Rectal smooth muscle tissue (tissue), 1 donor: Measurements from ENCODE around the gene PSMB3.
"Not testable (repeated sequence)": the region's sequence is repeated elsewhere in the genome, so short reads cannot be mapped to it uniquely, and the experiment has no call there.

Source experiments
- H3K27ac ChIP-seq: one replicate; pipeline ENCODE4 v1.7.0; 2013; ENCODE audit warnings: low read depth, low read length, inconsistent platforms
- H3K27me3 ChIP-seq: one replicate; pipeline ENCODE4 v1.7.0; 2013; ENCODE audit warnings: low read length; ENCODE audit not compliant: control insufficient read depth, insufficient read depth
- H3K36me3 ChIP-seq: one replicate; pipeline ENCODE4 v1.7.0; 2013; ENCODE audit warnings: low read length; ENCODE audit not compliant: control insufficient read depth, insufficient read depth
- H3K4me1 ChIP-seq: one replicate; pipeline ENCODE4 v1.7.0; 2013; ENCODE audit warnings: low read length; ENCODE audit not compliant: control insufficient read depth, insufficient read depth
- H3K4me3 ChIP-seq: one replicate; pipeline ENCODE4 v1.7.0; 2013; ENCODE audit warnings: low read length
- H3K9ac ChIP-seq: one replicate; pipeline ENCODE4 v1.7.0; 2013; ENCODE audit warnings: low read length

Gene PSMB3

GRCh38 chr17:38720941-38721340 is 31.6 kb upstream of the PSMB3 start:
- no peak overlapping the region for H3K27ac ChIP-seq
- no peak overlapping the region for H3K4me3 ChIP-seq
- no peaks in the 10 kb centered on the region for H3K27me3 ChIP-seq
- no peaks in the 10 kb centered on the region for H3K4me1 ChIP-seq
- H3K9ac ChIP-seq: no peak overlapping the region
- peaks cover 32% of the 10 kb centered on the region for H3K36me3 ChIP-seq

- no peak overlapping the region for H3K27ac ChIP-seq
- H3K36me3 ChIP-seq: peaks cover 25% of the 10 kb centered on the region
Observed at GRCh38 chr17:38721802-38722201, 30.7 kb upstream of the PSMB3 start.

GRCh38 chr17:38724337-38724988 is 28.1 kb upstream of the PSMB3 start:
- H3K27me3 ChIP-seq: no peaks in the 10 kb centered on the region
- no peak overlapping the region for H3K27ac ChIP-seq
- peaks cover 14% of the 10 kb centered on the region for H3K36me3 ChIP-seq
- H3K4me3 ChIP-seq: no peak overlapping the region
- H3K4me1 ChIP-seq: no peaks in the 10 kb centered on the region
- no peak overlapping the region for H3K9ac ChIP-seq

More at GRCh38 chr17:38721802-38722201, 30.7 kb upstream of the PSMB3 start:
- Histone ChIP-seq H3K4me1 (no peaks in the 10 kb centered on the region), H3K9ac (no peak overlapping the region), H3K27me3 (no peaks in the 10 kb centered on the region), H3K4me3 (no peak overlapping the region)

GRCh38 chr17:38725066-38725465 is 27.5 kb upstream of the PSMB3 start:
- no peak overlapping the region for H3K9ac ChIP-seq
- H3K36me3 ChIP-seq: peaks cover 14% of the 10 kb centered on the region
- no peaks in the 10 kb centered on the region for H3K27me3 ChIP-seq
- no peaks in the 10 kb centered on the region for H3K4me1 ChIP-seq
- H3K27ac ChIP-seq: no peak overlapping the region
- H3K4me3 ChIP-seq: no peak overlapping the region

GRCh38 chr17:38726145-38726544 is 26.4 kb upstream of the PSMB3 start:
- not testable (repeated sequence) for H3K4me1 ChIP-seq, H3K36me3 ChIP-seq, H3K27ac ChIP-seq, H3K27me3 ChIP-seq, H3K9ac ChIP-seq, H3K4me3 ChIP-seq

GRCh38 chr17:38727736-38728135 is 24.8 kb upstream of the PSMB3 start:
- H3K9ac ChIP-seq: no peak overlapping the region
- no peaks in the 10 kb centered on the region for H3K36me3 ChIP-seq
- no peak overlapping the region for H3K4me3 ChIP-seq
- H3K4me1 ChIP-seq: peaks cover 6% of the 10 kb centered on the region
- no peak overlapping the region for H3K27ac ChIP-seq
- no peaks in the 10 kb centered on the region for H3K27me3 ChIP-seq

GRCh38 chr17:38728290-38728831 is 24.2 kb upstream of the PSMB3 start:
- H3K4me1 ChIP-seq: peaks cover 6% of the 10 kb centered on the region
- no peak overlapping the region for H3K9ac ChIP-seq
- peaks cover 6% of the 10 kb centered on the region for H3K36me3 ChIP-seq
- no peaks in the 10 kb centered on the region for H3K27me3 ChIP-seq
- H3K4me3 ChIP-seq: no peak overlapping the region
- no peak overlapping the region for H3K27ac ChIP-seq

GRCh38 chr17:38729368-38729885 is 23.1 kb upstream of the PSMB3 start:
- Histone ChIP-seq H3K36me3 (peaks cover 6% of the 10 kb centered on the region), H3K27ac (peak overlapping the region; percentile 82), H3K27me3 (no peaks in the 10 kb centered on the region), H3K4me1 (peaks cover 6% of the 10 kb centered on the region), H3K4me3 (peak overlapping the region; percentile 74), H3K9ac (peak overlapping the region; percentile 53)

GRCh38 chr17:38729886-38730525 is 22.5 kb upstream of the PSMB3 start, which contains the start of gene CISD3:
Gene CISD3, plus strand, starts transcription at chr17:38730341. Its CDS starts 18 bp downstream, at chr17:38730359.
- Histone ChIP-seq H3K4me3 (peak within 1 kb of the TSS; percentile 86), H3K27ac (peak within 1 kb of the TSS; percentile 82), H3K27me3 (no peaks in the 10 kb centered on the region), H3K9ac (peak within 1 kb of the TSS; percentile 69), H3K36me3 (peaks cover 6% of the 10 kb centered on the region), H3K4me1 (peaks cover 6% of the 10 kb centered on the region)

- Histone ChIP-seq H3K36me3 (peaks cover 9% of the 10 kb centered on the region), H3K27ac (peak overlapping the region; percentile 78), H3K27me3 (no peaks in the 10 kb centered on the region), H3K4me1 (peaks cover 6% of the 10 kb centered on the region), H3K9ac (peak overlapping the region; percentile 69), H3K4me3 (peak overlapping the region; percentile 86)
Observed at GRCh38 chr17:38730526-38731379, 21.8 kb upstream of the PSMB3 start.

- Histone ChIP-seq H3K27me3 (no peaks in the 10 kb centered on the region), H3K4me1 (peaks cover 6% of the 10 kb centered on the region), H3K36me3 (peaks cover 9% of the 10 kb centered on the region), H3K4me3 (peak overlapping the region; percentile 86), H3K27ac (peak overlapping the region; percentile 78), H3K9ac (peak overlapping the region; percentile 12)
Observed at GRCh38 chr17:38731526-38732294, 20.8 kb upstream of the PSMB3 start.
